A549 (cell line): Measurements from ENCODE around the gene DPAGT1.

ENCODE experiments used
- BHLHE40 ChIP-seq: IDR thresholded peaks from 2 replicates; pipeline ENCODE4 v1.6.1; 2012; ENCODE audit warnings: low read depth, low read length, inconsistent platforms
- CHD2 ChIP-seq: fragments of 150-350 bp; IDR thresholded peaks from 2 replicates; pipeline ENCODE4 v1.6.1; 2014; ENCODE audit warnings: low read length; ENCODE audit not compliant: partially characterized antibody
- CTCF ChIP-seq: fragments of >200 bp; sonication (Bioruptor Twin); formaldehyde crosslinking; IDR thresholded peaks from 3 replicates; pipeline ENCODE4 v1.5.1; 2016
- EHF ChIP-seq: fragments of 250-450 bp; sonication (Bioruptor Pico); IDR thresholded peaks from 2 replicates; pipeline ENCODE4 v1.5.0; 2020; ENCODE audit warnings: mild to moderate bottlenecking
- HOXA7 ChIP-seq: fragments of 250-450 bp; sonication (Bioruptor Pico); IDR thresholded peaks from 2 replicates; pipeline ENCODE4 v1.5.0; 2020; ENCODE audit warnings: mild to moderate bottlenecking, moderate library complexity
- JUN ChIP-seq, 2 experiments: fragments of >200 bp; sonication (Bioruptor Twin); formaldehyde crosslinking; IDR thresholded peaks; 2 replicates in 1 of 2; 3 replicates in 1 of 2; pipeline ENCODE4 v1.6.1; 2016 to 2017
- MAX ChIP-seq: IDR thresholded peaks from 2 replicates; pipeline ENCODE4 v1.6.1; 2012
- MYC ChIP-seq: IDR thresholded peaks from 2 replicates; pipeline ENCODE4 v1.6.1; 2012; ENCODE audit warnings: mild to moderate bottlenecking, inconsistent platforms, low read length, improper control_type of control experiment, borderline replicate concordance
- NFE2L2 ChIP-seq: fragments of 150-350 bp; conservative IDR thresholded peaks from 2 replicates; pipeline ENCODE4 v1.6.1; 2014; ENCODE audit warnings: low read length
- POLR2A ChIP-seq: IDR thresholded peaks from 2 replicates; pipeline ENCODE4 v1.6.1; 2012; ENCODE audit warnings: mild to moderate bottlenecking, low read length
- POLR2AphosphoS2 ChIP-seq: conservative IDR thresholded peaks from 2 replicates; pipeline ENCODE4 v1.6.1; 2012; ENCODE audit warnings: low read length, improper control_type of control experiment, inconsistent platforms
- RAD21 ChIP-seq, 2 experiments: fragments of >200 bp in 1 of 2; sonication (Bioruptor Twin) in 1 of 2; formaldehyde crosslinking in 1 of 2; IDR thresholded peaks in 1 of 2; conservative IDR thresholded peaks in 1 of 2; 2 replicates in 1 of 2; 3 replicates in 1 of 2; pipeline ENCODE4 v1.6.1; 2012 to 2018; ENCODE audit warnings: inconsistent platforms in 1 of 2
- REST ChIP-seq: fragments of 200-600 bp; sonication (generic); IDR thresholded peaks from 2 replicates; pipeline ENCODE4 v1.6.1; 2016; ENCODE audit warnings: antibody characterized with exemption, mild to moderate bottlenecking, moderate library complexity
- RFX5 ChIP-seq: fragments of 450-650 bp; IDR thresholded peaks from 2 replicates; pipeline ENCODE4 v1.7.1; 2014; ENCODE audit warnings: antibody characterized with exemption, mild to moderate bottlenecking, moderate library complexity

GRCh38 chr11:119091966-119092879 lies 9.4 kb downstream of the DPAGT1 start:
- TF ChIP-seq CHD2 (no peak), CTCF (no peak), BHLHE40 (no peak), POLR2A (peak; percentile 17; the same call in 1 of the 2 replicates), POLR2AphosphoS2 (no peak), MAX (no peak), NFE2L2 (no peak), JUN (IDR thresholded peaks at IDR 0.05) (no peak), MYC (no peak), EHF (CRISPR knock-in tag) (no peak), REST (no peak), RFX5 (no peak), HOXA7 (CRISPR knock-in tag) (no peak), RAD21 (conservative IDR thresholded peaks at IDR 0.05 in 1 of 2, IDR thresholded peaks at IDR 0.05 in 1 of 2) (no peak)
